ENCODE results near the gene TJP2. TPM values are rescaled to one million over a fixed set of nuclear protein-coding genes. Genes with fewer than 3 reads are reported as not detected.

Gene TJP2
- total and polyA plus RNA-seq, 4 experiments from 2014 or later = 2.4 to 10.3 (median 8.8) TPM

DNA sequence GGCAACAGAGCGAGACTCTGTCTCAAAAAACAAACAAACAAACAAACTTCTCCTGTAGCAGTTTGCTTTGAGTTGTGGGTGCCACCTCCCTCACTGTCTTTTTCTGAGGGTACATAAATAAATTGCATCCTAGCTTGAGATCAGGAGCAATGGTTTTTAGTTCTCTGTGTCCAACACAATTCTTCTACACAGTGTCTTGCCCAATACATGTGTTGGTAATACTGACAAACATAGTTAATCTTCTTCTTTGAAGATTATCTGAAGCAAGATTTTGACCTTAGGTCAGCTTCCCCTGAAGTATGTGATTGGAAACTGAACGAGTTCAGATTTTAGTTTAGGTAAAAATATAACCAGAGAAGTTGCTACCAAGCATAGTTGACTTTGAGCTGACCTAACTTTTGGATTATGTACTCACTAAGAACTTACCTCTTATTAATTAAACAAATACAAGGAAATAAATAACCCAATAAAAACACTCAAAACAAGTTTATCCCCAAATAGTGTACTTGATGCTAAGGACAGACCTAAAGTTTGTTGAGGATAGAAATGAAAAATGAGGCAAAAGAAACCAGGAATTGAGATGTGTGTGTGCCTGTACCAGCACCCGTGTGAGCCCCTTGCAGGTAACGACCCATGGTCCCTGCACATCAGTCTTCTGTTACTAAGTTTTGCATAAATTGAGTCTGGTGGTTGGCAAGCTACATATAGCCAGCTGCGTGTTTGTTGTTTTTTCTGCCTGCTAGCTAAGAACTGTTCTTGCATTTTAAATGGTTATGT, 16.2 kb downstream of the TJP2 start:
- H3K4me1 ChIP-seq (ENCODE audit: insufficient read depth, low read length) = peaks cover 9% of the 10 kb centered on the region
- ChIA-PET POLR2A (ENCODE audit: partially characterized antibody) (interaction anchor here (1.3 kb wide), 1 partner anchor 10 kb away, joined by 3 read pairs; no protein-coding TSS in a partner anchor), CTCF (ENCODE audit: partially characterized antibody) (interaction anchor here (0.8 to 12.0 kb wide), 7 partner anchors 10 to 156 kb away, joined by 3 to 250 read pairs (median 3); partner anchors contain the start of gene FXN)
- no peak overlapping the region for H3K27ac Mint-ChIP-seq
- H3K36me3 ChIP-seq (ENCODE audit: insufficient read depth, low read length) = no peaks in the 10 kb centered on the region
- no peaks in the 10 kb centered on the region for H3K9me3 Mint-ChIP-seq
- H3K27ac ChIP-seq (ENCODE audit: low read depth, low read length) = no peak overlapping the region
- no peak overlapping the region for H3K4me3 Mint-ChIP-seq
- no peaks in the 10 kb centered on the region for H3K27me3 Mint-ChIP-seq
- intact Hi-C loops (cut with micrococcal nuclease) = loop anchor here (10.0 kb wide), 1 partner anchor 605 kb away; no protein-coding TSS in a partner anchor
- no peak for DNase-seq
- peaks cover 2 to 10% (median 7%) of the 10 kb centered on the region in 4 donors for H3K4me1 Mint-ChIP-seq
- no peaks in the 10 kb centered on the region for H3K9me3 ChIP-seq (ENCODE audit: control insufficient read depth in 1 of 2, low read length in 2 of 2)
- no peaks in the 10 kb centered on the region for H3K27me3 ChIP-seq (ENCODE audit: insufficient read depth, low read length)
- H3K36me3 Mint-ChIP-seq = no peaks in the 10 kb centered on the region
- H3K4me3 ChIP-seq (ENCODE audit: low read length in 2 of 2) = no peak overlapping the region

DNA sequence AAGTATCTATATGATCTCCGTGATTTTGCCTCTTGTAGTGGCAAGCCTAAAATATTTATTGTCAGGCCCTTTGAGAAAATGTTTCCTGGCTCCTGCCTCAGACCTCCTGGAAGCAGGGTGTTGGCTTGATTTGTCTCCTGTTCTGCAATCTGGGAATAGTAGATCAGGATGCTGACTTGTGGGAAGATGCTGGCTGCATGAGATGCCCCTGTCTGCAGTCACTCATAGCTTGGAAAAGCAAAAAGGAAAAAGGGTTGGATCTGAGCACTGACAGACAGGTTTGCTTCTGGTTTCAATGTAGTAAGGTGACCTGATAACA, 16.7 kb downstream of the TJP2 start:
- ChIA-PET POLR2A (ENCODE audit: partially characterized antibody) (no interaction called here), CTCF (ENCODE audit: partially characterized antibody) (interaction anchor here (0.8 to 12.0 kb wide), 7 partner anchors 9 to 156 kb away, joined by 3 to 250 read pairs (median 3); partner anchors contain the start of gene FXN)
- Histone ChIP-seq H3K4me3 (ENCODE audit: low read length in 2 of 2) (no peak overlapping the region), H3K9me3 (ENCODE audit: control insufficient read depth in 1 of 2, low read length in 2 of 2) (no peaks in the 10 kb centered on the region), H3K27ac (ENCODE audit: low read depth, low read length) (no peak overlapping the region), H3K4me1 (ENCODE audit: insufficient read depth, low read length) (peaks cover 9% of the 10 kb centered on the region), H3K27me3 (ENCODE audit: insufficient read depth, low read length) (no peaks in the 10 kb centered on the region), H3K36me3 (ENCODE audit: insufficient read depth, low read length) (no peaks in the 10 kb centered on the region)
- no peaks in the 10 kb centered on the region for H3K9me3 Mint-ChIP-seq
- H3K36me3 Mint-ChIP-seq = no peaks in the 10 kb centered on the region
- no peak for DNase-seq
- intact Hi-C loops (cut with micrococcal nuclease) = loop anchor here (10.0 kb wide), 1 partner anchor 606 kb away; no protein-coding TSS in a partner anchor
- no peak overlapping the region for H3K4me3 Mint-ChIP-seq
- peak overlapping the region in 2 of 7 donors; percentile 46 for H3K27ac Mint-ChIP-seq
- H3K4me1 Mint-ChIP-seq = peaks cover 2 to 10% (median 7%) of the 10 kb centered on the region in 4 donors
- H3K27me3 Mint-ChIP-seq = no peaks in the 10 kb centered on the region

DNA sequence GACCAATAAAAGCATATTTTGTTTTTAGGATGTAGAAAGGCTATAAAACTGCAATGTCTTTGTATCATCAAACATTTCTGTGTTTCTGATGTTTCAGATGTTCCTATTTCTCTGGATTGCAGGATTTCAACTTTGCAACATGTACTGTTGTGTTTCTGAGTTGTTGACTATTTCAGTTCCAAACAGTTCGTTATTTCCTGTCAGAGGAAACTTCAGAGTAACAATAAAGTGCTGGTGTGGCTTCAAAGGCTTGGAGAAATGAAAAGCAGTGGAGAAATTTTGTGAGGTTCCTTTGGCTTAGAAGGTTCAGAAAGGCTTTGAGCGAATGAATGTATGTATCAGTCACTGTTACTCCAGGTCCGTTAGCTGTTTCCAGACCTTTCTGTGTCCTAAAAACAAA, 17.2 kb downstream of the TJP2 start:
- Histone ChIP-seq H3K36me3 (ENCODE audit: insufficient read depth, low read length) (no peaks in the 10 kb centered on the region), H3K4me3 (ENCODE audit: low read length in 2 of 2) (no peak overlapping the region), H3K4me1 (ENCODE audit: insufficient read depth, low read length) (peaks cover 9% of the 10 kb centered on the region), H3K27me3 (ENCODE audit: insufficient read depth, low read length) (no peaks in the 10 kb centered on the region), H3K9me3 (ENCODE audit: control insufficient read depth in 1 of 2, low read length in 2 of 2) (no peaks in the 10 kb centered on the region), H3K27ac (ENCODE audit: low read depth, low read length) (no peak overlapping the region)
- H3K4me1 Mint-ChIP-seq = peaks cover 2 to 10% (median 7%) of the 10 kb centered on the region in 4 donors
- no peak overlapping the region for H3K4me3 Mint-ChIP-seq
- ChIA-PET CTCF (ENCODE audit: partially characterized antibody) (interaction anchor here (0.8 to 12.0 kb wide), 9 partner anchors 9 to 157 kb away, joined by 3 to 250 read pairs (median 15); partner anchors contain the start of gene FXN), POLR2A (ENCODE audit: partially characterized antibody) (no interaction called here)
- intact Hi-C loops (cut with micrococcal nuclease) = loop anchor here (10.0 kb wide), 1 partner anchor 606 kb away; no protein-coding TSS in a partner anchor
- no peaks in the 10 kb centered on the region for H3K9me3 Mint-ChIP-seq
- H3K36me3 Mint-ChIP-seq = no peaks in the 10 kb centered on the region
- H3K27me3 Mint-ChIP-seq = no peaks in the 10 kb centered on the region
- H3K27ac Mint-ChIP-seq = peak overlapping the region in 2 of 7 donors; percentile 46
- DNase-seq = no peak

DNA sequence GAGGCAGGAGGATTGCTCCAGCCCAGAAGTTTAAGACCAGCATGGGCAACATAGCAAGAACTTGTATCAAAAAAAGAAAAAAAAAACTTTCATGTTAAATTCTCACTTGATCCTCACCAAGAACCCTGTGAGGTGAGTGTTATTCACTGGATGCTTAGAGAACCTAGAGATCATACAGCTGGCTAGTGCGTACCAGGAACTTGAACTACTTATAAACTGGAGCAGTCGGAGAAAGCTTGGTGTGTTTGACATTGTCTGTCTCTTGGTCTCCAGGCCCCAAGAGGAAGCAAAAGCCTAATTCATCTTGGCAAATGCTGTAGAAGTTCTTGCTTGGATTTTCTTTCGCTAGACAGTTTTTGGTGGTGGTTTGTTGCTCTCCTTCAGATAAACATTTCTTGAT, 18.1 kb downstream of the TJP2 start:
- CTCF ChIA-PET (ENCODE audit: partially characterized antibody) = interaction anchor here (1.0 to 12.0 kb wide), 15 partner anchors 8 to 158 kb away, joined by 3 to 250 read pairs (median 11); partner anchors contain the start of gene FXN
- peaks cover 9% of the 10 kb centered on the region for H3K4me1 ChIP-seq (ENCODE audit: insufficient read depth, low read length)
- H3K4me3 Mint-ChIP-seq = no peak overlapping the region
- H3K4me1 Mint-ChIP-seq = peaks cover 2 to 10% (median 7%) of the 10 kb centered on the region in 4 donors
- H3K27me3 Mint-ChIP-seq = no peaks in the 10 kb centered on the region
- POLR2A ChIA-PET (ENCODE audit: partially characterized antibody) = no interaction called here
- H3K27me3 ChIP-seq (ENCODE audit: insufficient read depth, low read length) = no peaks in the 10 kb centered on the region
- no peaks in the 10 kb centered on the region for H3K36me3 ChIP-seq (ENCODE audit: insufficient read depth, low read length)
- DNase-seq = no peak
- no peak overlapping the region for H3K4me3 ChIP-seq (ENCODE audit: low read length in 2 of 2)
- H3K9me3 Mint-ChIP-seq = no peaks in the 10 kb centered on the region
- H3K27ac Mint-ChIP-seq = no peak overlapping the region
- no peak overlapping the region for H3K27ac ChIP-seq (ENCODE audit: low read depth, low read length)
- intact Hi-C loops (cut with micrococcal nuclease) = loop anchor here (10.0 kb wide), 1 partner anchor 607 kb away; no protein-coding TSS in a partner anchor
- H3K36me3 Mint-ChIP-seq = no peaks in the 10 kb centered on the region
- H3K9me3 ChIP-seq (ENCODE audit: control insufficient read depth in 1 of 2, low read length in 2 of 2) = no peaks in the 10 kb centered on the region

DNA sequence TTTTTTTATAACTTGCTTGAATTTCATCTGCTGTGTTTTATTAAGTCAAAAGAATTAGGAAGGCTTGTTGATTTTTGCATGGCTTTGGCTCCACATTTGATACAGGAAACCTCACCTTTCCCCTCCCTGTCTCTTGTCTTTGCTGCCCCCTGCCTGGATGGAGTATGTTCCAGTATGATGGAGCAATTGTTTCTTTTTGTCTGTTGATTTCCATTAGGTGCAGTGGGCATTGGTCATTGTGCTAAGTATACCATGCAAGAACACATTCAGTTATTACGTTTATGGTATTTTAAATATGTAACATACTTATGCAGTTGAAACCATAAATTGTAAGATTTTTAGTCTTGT, 19.6 kb downstream of the TJP2 start:
- no peaks in the 10 kb centered on the region for H3K36me3 Mint-ChIP-seq
- Histone ChIP-seq H3K4me3 (ENCODE audit: low read length in 2 of 2) (no peak overlapping the region), H3K4me1 (ENCODE audit: insufficient read depth, low read length) (peaks cover 9% of the 10 kb centered on the region), H3K36me3 (ENCODE audit: insufficient read depth, low read length) (no peaks in the 10 kb centered on the region), H3K9me3 (ENCODE audit: control insufficient read depth in 1 of 2, low read length in 2 of 2) (no peaks in the 10 kb centered on the region), H3K27me3 (ENCODE audit: insufficient read depth, low read length) (no peaks in the 10 kb centered on the region), H3K27ac (ENCODE audit: low read depth, low read length) (no peak overlapping the region)
- peaks cover 2 to 13% (median 7%) of the 10 kb centered on the region in 4 donors for H3K4me1 Mint-ChIP-seq
- H3K4me3 Mint-ChIP-seq = no peak overlapping the region
- H3K27me3 Mint-ChIP-seq = no peaks in the 10 kb centered on the region
- intact Hi-C loops (cut with micrococcal nuclease) = loop anchor here (1.0 to 10.0 kb wide), 2 partner anchors 158 to 609 kb away; partner anchors contain the start of gene FXN
- CTCF ChIA-PET (ENCODE audit: partially characterized antibody) = interaction anchor here (0.6 to 12.0 kb wide), 30 partner anchors 8 to 610 kb away, joined by 3 to 250 read pairs (median 6); partner anchors contain the start of gene FXN
- H3K9me3 Mint-ChIP-seq = no peaks in the 10 kb centered on the region
- POLR2A ChIA-PET (ENCODE audit: partially characterized antibody) = interaction anchor here (0.6 to 1.1 kb wide), 3 partner anchors 140 to 158 kb away, joined by 3 to 10 read pairs (median 5); partner anchors contain the start of gene FXN
- no peak for DNase-seq
- H3K27ac Mint-ChIP-seq = no peak overlapping the region

DNA sequence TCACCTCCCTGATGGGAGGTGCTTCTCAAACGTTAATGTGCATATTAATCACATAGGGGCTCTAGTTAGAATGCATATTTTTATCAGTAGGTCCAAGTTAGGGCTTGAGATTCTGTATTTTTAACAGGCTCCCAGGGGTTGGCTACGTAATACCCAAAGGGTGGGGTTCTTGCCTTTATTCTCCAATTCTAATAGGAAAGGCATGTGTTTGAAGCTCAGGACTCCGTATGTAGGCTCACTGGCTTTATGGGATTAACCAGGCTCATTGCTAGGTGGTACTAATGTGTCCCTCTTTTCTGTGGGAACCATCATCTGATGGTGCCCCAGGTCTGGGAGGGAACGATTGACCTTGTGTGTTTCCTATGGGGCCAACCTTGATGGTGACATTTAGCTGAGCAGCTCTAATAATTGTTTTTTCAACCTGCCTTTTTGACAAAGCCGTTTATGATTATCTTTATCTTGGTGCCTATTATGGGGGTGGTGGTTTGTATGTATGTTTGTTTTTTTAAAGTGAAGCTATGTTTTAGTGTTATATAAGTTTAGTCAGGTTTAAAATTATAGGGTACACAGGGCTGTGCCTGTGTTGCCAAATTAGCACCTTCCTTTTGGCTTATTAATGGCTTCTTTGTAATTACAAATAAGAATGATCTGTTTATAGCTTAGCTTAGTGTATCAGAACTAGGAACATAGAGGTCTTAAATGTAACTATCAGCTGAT, 20.8 kb downstream of the TJP2 start:
- ChIA-PET POLR2A (ENCODE audit: partially characterized antibody) (interaction anchor here (1.2 to 2.1 kb wide), 2 partner anchors 20 to 159 kb away, joined by 3 to 6 read pairs; partner anchors contain the start of gene FXN), CTCF (ENCODE audit: partially characterized antibody) (interaction anchor here (0.8 to 12.0 kb wide), 13 partner anchors 10 to 164 kb away, joined by 3 to 250 read pairs (median 6); partner anchors contain the start of gene FXN)
- no peaks in the 10 kb centered on the region for H3K27me3 ChIP-seq (ENCODE audit: insufficient read depth, low read length)
- no peaks in the 10 kb centered on the region for H3K9me3 ChIP-seq (ENCODE audit: control insufficient read depth in 1 of 2, low read length in 2 of 2)
- H3K9me3 Mint-ChIP-seq = no peaks in the 10 kb centered on the region
- no peaks in the 10 kb centered on the region for H3K36me3 ChIP-seq (ENCODE audit: insufficient read depth, low read length)
- H3K4me1 ChIP-seq (ENCODE audit: insufficient read depth, low read length) = peaks cover 15% of the 10 kb centered on the region
- H3K27ac ChIP-seq (ENCODE audit: low read depth, low read length) = no peak overlapping the region
- H3K36me3 Mint-ChIP-seq = no peaks in the 10 kb centered on the region
- intact Hi-C loops (cut with micrococcal nuclease) = loop anchor here (10.0 kb wide), 1 partner anchor 610 kb away; no protein-coding TSS in a partner anchor
- peaks cover 4 to 18% (median 14%) of the 10 kb centered on the region in 4 donors for H3K4me1 Mint-ChIP-seq
- H3K4me3 ChIP-seq (ENCODE audit: low read length in 2 of 2) = no peak overlapping the region
- H3K27me3 Mint-ChIP-seq = no peaks in the 10 kb centered on the region
- no peak for DNase-seq
- no peak overlapping the region for H3K27ac Mint-ChIP-seq
- no peak overlapping the region for H3K4me3 Mint-ChIP-seq

Measured in CD4-positive, alpha-beta memory T cell (primary cell).